ENCODE results near the gene TAL2.

The TAL2 gene

GRCh38 chr9:105708405-105708804, 46.1 kb downstream of the TAL2 start:
- Histone ChIP-seq H3K4me3 (ENCODE audit: low read depth, low read length) (no peak overlapping the region), H3K9me3 (ENCODE audit: control insufficient read depth, insufficient read depth, low read depth, low read length) (no peaks in the 10 kb centered on the region), H3K36me3 (ENCODE audit: control insufficient read depth in 2 of 2, insufficient read depth in 1 of 2, low read length in 2 of 2) (peaks cover 0 to 26% of the 10 kb centered on the region in 2 experiments; a peak in 2 of 3 replicates), H3K4me1 (ENCODE audit: control insufficient read depth, insufficient read depth, low read length) (no peaks in the 10 kb centered on the region), H3K27ac (ENCODE audit: extremely low read depth, low read depth, low read length) (no peak overlapping the region)
- POLR2A ChIA-PET = interaction anchor here (0.7 kb wide), 1 partner anchor 14 kb away, joined by 3 read pairs; the partner anchor contains the start of gene TMEM38B
- CTCF ChIA-PET = interaction anchor here (1.2 kb wide), 1 partner anchor 10 kb away, joined by 7 read pairs; no protein-coding TSS in a partner anchor
- TF ChIP-seq ZNF341 (tag by site-specific recombination; IDR thresholded peaks at IDR 0.05; ENCODE audit: low read depth) (no peak), ZNF48 (tag by site-specific recombination; IDR thresholded peaks at IDR 0.05) (no peak), ZNF223 (tag by site-specific recombination; IDR thresholded peaks at IDR 0.05) (no peak), PRDM6 (tag by site-specific recombination; IDR thresholded peaks at IDR 0.05) (no peak), REPIN1 (tag by site-specific recombination; IDR thresholded peaks at IDR 0.05; ENCODE audit: low read depth) (no peak), ZNF155 (tag by site-specific recombination; IDR thresholded peaks at IDR 0.05) (no peak), ZNF112 (tag by site-specific recombination; IDR thresholded peaks at IDR 0.05) (no peak), ZNF148 (tag by site-specific recombination; IDR thresholded peaks at IDR 0.05; ENCODE audit: borderline replicate concordance) (no peak), ZNF558 (tag by site-specific recombination; IDR thresholded peaks at IDR 0.05) (no peak), GFI1B (tag by site-specific recombination; IDR thresholded peaks at IDR 0.05) (no peak), ZNF776 (tag by site-specific recombination; IDR thresholded peaks at IDR 0.05; ENCODE audit: borderline replicate concordance) (no peak), ZBTB20 (tag by site-specific recombination; IDR thresholded peaks at IDR 0.05) (no peak), ZNF571 (tag by site-specific recombination; IDR thresholded peaks at IDR 0.05) (no peak), BCL6B (tag by site-specific recombination; IDR thresholded peaks at IDR 0.05) (no peak), ZNF747 (tag by site-specific recombination; IDR thresholded peaks at IDR 0.05) (no peak), SP2 (tag by site-specific recombination; IDR thresholded peaks at IDR 0.05) (no peak), MZF1 (tag by site-specific recombination; IDR thresholded peaks at IDR 0.05; ENCODE audit: borderline replicate concordance) (no peak), ZNF423 (tag by site-specific recombination; IDR thresholded peaks at IDR 0.05) (no peak), GLI2 (tag by site-specific recombination; IDR thresholded peaks at IDR 0.05; ENCODE audit: borderline replicate concordance, low read depth) (no peak), ZNF133 (tag by site-specific recombination; IDR thresholded peaks at IDR 0.05) (no peak)

GRCh38 chr9:105710638-105711037, 48.4 kb downstream of the TAL2 start:
- H3K9me3 ChIP-seq (ENCODE audit: control insufficient read depth, insufficient read depth, low read depth, low read length) = no peaks in the 10 kb centered on the region
- H3K36me3 ChIP-seq (ENCODE audit: control insufficient read depth in 2 of 2, insufficient read depth in 1 of 2, low read length in 2 of 2) = peaks cover 0 to 39% of the 10 kb centered on the region in 2 experiments; a peak in 2 of 3 replicates
- no peak overlapping the region for H3K4me3 ChIP-seq (ENCODE audit: low read depth, low read length)
- no peak overlapping the region for H3K27ac ChIP-seq (ENCODE audit: extremely low read depth, low read depth, low read length)
- ChIA-PET POLR2A (interaction anchor here (1.5 kb wide), 1 partner anchor 16 kb away, joined by 4 read pairs; the partner anchor contains the start of gene TMEM38B), CTCF (no interaction called here)
- no peaks in the 10 kb centered on the region for H3K4me1 ChIP-seq (ENCODE audit: control insufficient read depth, insufficient read depth, low read length)
- TF ChIP-seq ZNF2 (tag by site-specific recombination; IDR thresholded peaks at IDR 0.05) = no peak
- no peak for TF ChIP-seq ZNF529 (tag by site-specific recombination; IDR thresholded peaks at IDR 0.05; ENCODE audit: insufficient replicate concordance)
- TF ChIP-seq ZNF558 (tag by site-specific recombination; IDR thresholded peaks at IDR 0.05) = no peak
- TF ChIP-seq GLIS1 (tag by site-specific recombination; IDR thresholded peaks at IDR 0.05) = no peak
- TF ChIP-seq ZNF280C (tag by site-specific recombination; IDR thresholded peaks at IDR 0.05) = no peak
- no peak for TF ChIP-seq ZNF513 (tag by site-specific recombination; IDR thresholded peaks at IDR 0.05)
- TF ChIP-seq ZBTB44 (tag by site-specific recombination; IDR thresholded peaks at IDR 0.05) = no peak
